ENCODE data around the gene GRID2.

DNA sequence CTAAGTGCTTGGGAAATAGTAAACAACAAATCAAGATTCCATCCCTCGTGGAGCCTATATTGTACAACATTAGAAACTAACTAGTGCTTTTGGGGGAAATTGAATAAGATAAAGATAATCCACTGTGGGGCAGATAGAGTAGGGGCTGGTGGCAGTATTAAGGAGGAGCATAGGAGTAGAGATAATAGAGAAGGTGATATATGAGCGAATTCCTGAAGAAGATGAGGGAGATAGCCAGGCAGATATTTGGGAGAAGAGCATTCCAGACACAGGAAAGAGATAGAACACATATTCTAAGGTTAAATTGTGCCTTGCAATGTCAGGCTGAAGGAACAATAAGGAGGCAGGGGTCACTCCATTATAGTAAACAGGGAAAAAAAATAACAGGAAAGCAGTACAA, 218.2 kb downstream of the GRID2 start:
- TF ChIP-seq CTCF (IDR thresholded peaks at IDR 0.05): no peak
- no peak for TF ChIP-seq POLR2A (IDR thresholded peaks at IDR 0.05)
